ENCODE measurements around the gene PROSER3. TPM values are rescaled to one million over a fixed set of nuclear protein-coding genes. Genes with fewer than 3 reads are reported as not detected.

The PROSER3 gene
- total RNA-seq, 2 experiments from 2014 or later: 47.1 to 52.4 TPM

DNA sequence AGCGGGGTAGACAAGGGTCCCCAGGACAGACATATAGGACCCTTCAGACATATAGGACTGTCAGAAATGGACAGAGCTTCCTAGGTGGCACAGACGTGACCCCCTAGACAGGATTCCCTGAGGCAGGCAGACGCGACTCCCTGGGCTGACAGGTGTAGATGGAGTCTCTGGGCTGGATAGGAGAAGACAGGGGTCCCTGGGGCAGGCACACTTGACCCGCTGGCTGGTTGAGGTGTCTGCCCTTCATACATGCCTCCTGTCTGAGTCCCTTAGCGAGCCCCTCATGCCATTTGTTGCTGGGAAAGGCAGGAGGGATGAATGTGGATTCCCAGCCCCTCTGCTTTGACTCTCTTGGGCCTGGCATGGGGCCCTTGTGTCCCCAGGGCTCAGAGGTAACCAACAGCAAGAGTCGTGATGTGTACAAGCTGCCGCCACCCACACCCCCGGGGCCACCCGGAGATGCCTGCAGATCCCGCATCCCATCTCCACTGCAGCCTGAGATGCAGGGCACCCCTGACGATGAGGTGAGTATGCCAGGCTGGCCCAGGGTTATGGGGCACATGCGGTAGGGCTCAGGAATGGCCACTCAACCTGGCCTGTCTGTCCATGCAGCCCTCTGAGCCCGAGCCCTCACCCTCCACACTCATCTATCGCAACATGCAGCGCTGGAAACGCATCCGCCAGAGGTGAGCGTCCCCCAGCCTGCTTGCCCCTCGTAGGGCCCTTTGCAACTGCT is 4.2 kb upstream of the PROSER3 start:
- Mint-ChIP-seq H3K4me1 (peaks cover 37% of the 10 kb centered on the region), H3K36me3 (ENCODE audit: low read depth) (peaks cover 8% of the 10 kb centered on the region), H3K27ac (no peak overlapping the region), H3K27me3 (no peaks in the 10 kb centered on the region), H3K9me3 (no peaks in the 10 kb centered on the region), H3K4me3 (no peak overlapping the region)
- no peak for DNase-seq
- POLR2A ChIA-PET: interaction anchor here (1.5 kb wide), 1 partner anchor 9 kb away, joined by 5 read pairs; the partner anchor contains the start of genes PSENEN and U2AF1L4
- CTCF ChIA-PET: no interaction called here

DNA sequence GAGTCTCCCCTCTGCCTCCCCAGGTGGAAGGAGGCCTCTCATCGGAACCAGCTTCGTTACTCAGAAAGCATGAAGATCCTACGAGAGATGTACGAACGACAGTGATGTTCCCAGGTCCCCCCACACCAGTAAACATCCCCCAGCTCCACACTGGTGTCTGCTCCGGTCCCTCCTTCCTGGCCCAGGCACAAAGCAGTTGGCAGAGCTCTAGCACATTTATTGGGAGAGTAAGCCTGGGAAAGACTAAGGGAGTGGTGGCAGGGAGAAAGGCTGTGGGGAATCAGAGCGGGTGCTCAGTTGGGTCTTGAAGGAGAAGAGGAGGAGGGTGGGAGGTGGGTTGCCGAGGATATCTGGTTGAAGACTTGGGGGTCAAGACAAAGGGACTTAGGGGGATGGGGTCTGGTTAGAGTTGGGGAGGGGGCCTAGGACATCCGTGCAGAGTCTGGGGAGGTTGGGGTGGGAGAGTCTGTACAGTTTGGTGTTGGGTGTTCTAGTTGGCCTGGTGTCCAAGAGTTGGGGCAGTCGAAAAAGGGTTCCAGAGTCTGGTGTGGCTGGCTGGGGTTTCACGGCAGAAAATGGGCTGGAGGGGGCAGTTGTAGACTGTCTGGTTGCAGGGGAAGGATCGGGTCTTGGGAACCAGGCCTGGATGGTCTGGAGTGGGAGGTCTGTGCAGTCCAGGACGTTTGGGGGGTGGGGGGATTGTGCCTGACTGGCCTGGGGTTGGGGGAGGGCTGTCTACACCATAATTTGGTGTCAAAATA is 3.4 kb upstream of the PROSER3 start:
- Mint-ChIP-seq H3K36me3 (ENCODE audit: low read depth) (peaks cover 12% of the 10 kb centered on the region), H3K4me3 (no peak overlapping the region)
- POLR2A ChIA-PET: no interaction called here

DNA sequence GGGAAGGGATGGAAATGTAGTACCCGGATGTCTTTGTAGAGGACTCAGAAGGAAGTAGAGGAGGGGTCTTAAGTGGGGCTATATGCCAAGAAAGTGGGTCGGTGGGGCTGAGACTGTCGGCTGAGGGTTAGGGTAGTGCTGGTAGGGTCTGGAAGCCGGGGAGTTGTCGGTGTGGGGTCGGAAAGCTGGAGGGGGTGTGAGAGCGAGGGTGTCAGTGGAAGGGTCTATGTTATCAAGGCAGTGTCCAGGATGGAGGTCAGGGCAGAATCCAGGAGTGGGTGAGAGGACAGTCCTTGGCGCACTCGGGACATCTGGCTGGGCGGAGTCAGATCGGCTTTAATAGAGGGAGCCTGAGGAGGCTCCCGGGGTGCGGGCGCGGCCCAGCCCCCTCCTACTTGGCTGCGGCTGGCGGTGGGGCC is 2.8 kb upstream of the PROSER3 start:
- H3K9me3 Mint-ChIP-seq: no peaks in the 10 kb centered on the region
- no peak overlapping the region for H3K4me3 Mint-ChIP-seq
- peaks cover 38% of the 10 kb centered on the region for H3K4me1 Mint-ChIP-seq
- no peaks in the 10 kb centered on the region for H3K27me3 Mint-ChIP-seq
- peak overlapping the region; percentile 44 for H3K27ac Mint-ChIP-seq
- no peak for DNase-seq
- POLR2A ChIA-PET: interaction anchor here (1.7 kb wide), 1 partner anchor 13 kb away, joined by 4 read pairs; the partner anchor contains the start of gene IGFLR1
- peaks cover 17% of the 10 kb centered on the region for H3K36me3 Mint-ChIP-seq (ENCODE audit: low read depth)
- CTCF ChIA-PET: no interaction called here

More for the DNA sequence above, 3.4 kb upstream of the PROSER3 start:
- Mint-ChIP-seq H3K27ac (no peak overlapping the region), H3K9me3 (no peaks in the 10 kb centered on the region), H3K4me1 (peaks cover 39% of the 10 kb centered on the region), H3K27me3 (no peaks in the 10 kb centered on the region)
- CTCF ChIA-PET: no interaction called here
- no peak for DNase-seq

DNA sequence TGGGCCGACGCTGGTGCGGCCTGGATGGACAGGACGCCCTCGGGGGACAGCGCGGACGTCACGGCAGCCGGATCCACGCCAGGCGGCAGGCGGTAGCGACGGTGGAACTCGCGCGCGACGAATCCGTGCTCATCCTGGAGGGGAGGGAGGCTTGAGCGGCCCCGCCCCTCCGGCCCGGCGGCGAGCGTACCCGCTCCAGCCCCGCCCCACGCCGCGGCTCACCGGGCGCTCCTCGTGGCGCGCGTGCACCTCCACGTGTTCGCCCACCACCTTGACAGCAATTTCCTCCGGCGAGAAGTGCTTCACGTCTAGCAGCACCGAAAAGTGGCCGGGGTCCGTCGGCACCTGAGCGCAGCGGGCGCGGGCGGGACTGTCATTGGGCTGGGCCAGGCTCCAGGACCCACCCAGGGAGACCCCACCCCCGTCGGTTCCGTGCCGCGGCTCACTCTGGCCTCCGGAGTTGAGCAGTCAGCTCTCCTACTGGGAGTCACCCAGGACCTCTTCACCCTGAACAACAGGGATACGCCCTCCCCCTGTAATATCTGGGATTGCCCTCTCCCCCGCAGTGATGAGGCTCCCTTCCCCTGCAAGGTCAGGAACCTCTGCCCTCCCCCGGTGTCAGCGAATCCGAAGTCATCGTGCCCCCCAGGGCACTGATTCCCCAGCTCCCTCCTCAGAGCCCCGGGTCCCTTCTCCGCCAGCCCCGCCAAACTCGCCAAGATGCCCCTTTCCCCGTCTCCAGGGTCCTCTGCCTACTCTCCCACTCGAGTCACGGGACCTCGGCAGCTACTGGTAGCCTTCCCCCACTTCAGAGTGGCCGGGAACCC is 2.2 kb upstream of the PROSER3 start:
- no peaks in the 10 kb centered on the region for H3K27me3 Mint-ChIP-seq
- H3K36me3 Mint-ChIP-seq (ENCODE audit: low read depth): peaks cover 23% of the 10 kb centered on the region
- H3K4me1 Mint-ChIP-seq: peaks cover 38% of the 10 kb centered on the region
- ChIA-PET POLR2A (interaction anchor here (1.7 to 2.4 kb wide), 3 partner anchors 8 to 14 kb away, joined by 4 to 11 read pairs (median 11); partner anchors contain the start of genes IGFLR1, LIN37, PSENEN and U2AF1L4), CTCF (no interaction called here)
- DNase-seq: peak; percentile 62
- H3K27ac Mint-ChIP-seq: no peak overlapping the region
- peak overlapping the region; percentile 38 for H3K4me3 Mint-ChIP-seq
- no peaks in the 10 kb centered on the region for H3K9me3 Mint-ChIP-seq

DNA sequence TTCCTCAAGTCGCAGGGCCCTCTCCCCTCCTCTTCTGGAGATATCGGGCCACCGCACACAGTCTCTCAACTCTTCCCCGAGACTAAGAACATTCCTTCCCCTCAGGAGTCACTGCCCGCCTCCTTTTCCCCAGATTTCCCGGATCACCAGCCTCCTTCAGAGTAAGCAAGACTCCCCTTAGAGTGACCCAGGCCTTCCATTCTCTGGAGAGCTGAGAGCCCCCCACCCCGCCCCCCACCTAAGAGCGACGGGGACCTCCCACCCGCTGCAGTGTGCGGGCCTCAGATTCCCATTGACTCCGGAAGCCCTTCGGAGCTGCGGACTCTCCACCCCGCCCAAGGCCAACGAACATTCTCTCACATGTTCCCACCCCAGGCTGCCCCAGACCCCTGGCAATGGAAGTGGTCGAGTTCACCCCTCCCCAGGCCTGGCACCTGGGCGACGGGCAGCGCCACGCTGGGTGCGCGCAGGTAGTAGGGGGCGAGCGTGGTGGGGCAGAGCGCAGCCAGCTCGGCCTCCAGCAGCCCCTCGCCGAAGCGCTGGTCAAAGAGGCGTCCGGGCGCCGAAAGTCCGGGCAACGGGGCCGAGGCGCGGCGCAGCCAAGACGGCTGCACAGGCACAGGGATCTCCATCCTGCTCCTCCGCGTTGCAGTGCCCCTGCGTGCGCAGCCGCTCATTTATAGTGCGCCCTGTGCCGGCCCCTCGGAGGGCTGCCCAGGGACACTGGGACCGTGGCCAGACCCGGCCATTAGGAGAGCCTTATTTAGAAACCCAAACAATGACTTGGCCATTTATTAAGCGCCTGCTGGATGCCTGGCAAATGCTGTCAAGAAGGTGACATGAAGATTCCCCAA is 1.4 kb upstream of the PROSER3 start, which contains the start of gene HSPB6:
Gene HSPB6 (minus strand): TSS at position 653 of the 854 bp plus-strand sequence. CDS start 21 bp downstream, at position 632.
- peak within 1 kb of the TSS; percentile 89 for H3K27ac Mint-ChIP-seq
- H3K9me3 Mint-ChIP-seq: no peaks in the 10 kb centered on the region
- H3K4me1 Mint-ChIP-seq: peaks cover 38% of the 10 kb centered on the region
- POLR2A ChIA-PET: interaction anchor here (1.0 to 2.4 kb wide), 6 partner anchors 9 to 54 kb away, joined by 3 to 11 read pairs (median 4); partner anchors contain the start of genes IGFLR1, LIN37, PSENEN and U2AF1L4
- H3K36me3 Mint-ChIP-seq (ENCODE audit: low read depth): peaks cover 26% of the 10 kb centered on the region
- no peaks in the 10 kb centered on the region for H3K27me3 Mint-ChIP-seq
- peak within 1 kb of the TSS; percentile 85 for H3K4me3 Mint-ChIP-seq
- CTCF ChIA-PET: interaction anchor here (0.9 to 1.6 kb wide), 3 partner anchors 9 to 174 kb away, joined by 3 to 6 read pairs (median 3); partner anchors contain the start of gene LIN37
- no peak for DNase-seq

DNA sequence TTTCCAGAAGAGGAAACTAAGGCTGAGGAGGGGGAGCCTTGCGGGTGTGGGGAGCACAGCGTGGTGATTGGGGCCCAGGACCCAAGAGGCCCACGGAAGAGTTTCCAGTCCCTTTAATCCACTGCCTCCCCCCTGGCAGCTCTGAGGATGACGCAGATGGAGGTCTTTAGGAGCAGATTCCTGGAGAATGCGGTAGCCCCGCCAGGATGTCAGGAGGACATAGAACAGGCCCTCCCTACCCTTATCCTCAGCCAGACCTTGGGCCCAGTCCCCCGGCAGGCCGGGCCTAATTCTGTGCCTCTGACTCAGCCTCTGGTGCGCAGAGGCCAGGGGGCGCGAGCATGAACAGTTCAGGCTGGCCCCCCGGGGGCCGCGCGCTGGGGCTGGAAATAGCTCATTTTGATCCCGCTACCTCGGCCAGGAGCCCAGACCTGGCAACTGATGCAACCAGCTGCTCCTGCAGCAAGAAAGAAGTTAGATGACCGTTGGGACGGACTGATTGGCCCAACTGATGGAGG is 686 bp upstream of the PROSER3 start:
- H3K27me3 Mint-ChIP-seq: no peaks in the 10 kb centered on the region
- H3K27ac Mint-ChIP-seq: peak overlapping the region; percentile 89
- DNase-seq: peak; percentile 41
- peaks cover 31% of the 10 kb centered on the region for H3K36me3 Mint-ChIP-seq (ENCODE audit: low read depth)
- no peaks in the 10 kb centered on the region for H3K9me3 Mint-ChIP-seq
- H3K4me3 Mint-ChIP-seq: peak overlapping the region; percentile 85
- CTCF ChIA-PET: interaction anchor here (0.9 to 1.6 kb wide), 3 partner anchors 9 to 174 kb away, joined by 3 to 6 read pairs (median 3); partner anchors contain the start of gene LIN37
- POLR2A ChIA-PET: interaction anchor here (0.9 to 2.4 kb wide), 6 partner anchors 9 to 55 kb away, joined by 3 to 11 read pairs (median 4); partner anchors contain the start of genes IGFLR1, LIN37, PSENEN and U2AF1L4
- H3K4me1 Mint-ChIP-seq: peaks cover 38% of the 10 kb centered on the region

DNA sequence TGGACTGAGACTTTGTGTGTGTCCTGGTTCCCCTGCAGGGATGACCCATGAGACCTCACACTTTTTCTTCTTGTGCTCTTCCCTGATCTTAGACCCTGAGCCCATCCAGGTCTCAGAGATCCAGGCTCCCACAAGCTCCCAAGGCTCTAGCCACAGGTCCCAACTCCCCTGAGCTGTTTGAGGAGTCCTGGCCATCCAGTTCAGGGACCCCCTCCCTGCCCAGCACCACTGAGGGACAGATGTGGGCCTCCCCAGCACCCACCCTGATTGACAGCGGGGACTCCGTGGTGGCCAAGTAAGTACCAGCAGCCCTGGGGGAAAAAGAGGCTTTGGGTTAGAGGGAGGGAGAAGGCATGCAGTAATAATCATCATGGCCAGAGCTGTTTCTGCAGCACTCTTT is 1.7 kb downstream of the PROSER3 start:
- H3K27ac Mint-ChIP-seq: peak overlapping the region; percentile 21
- POLR2A ChIA-PET: interaction anchor here (0.6 kb wide), 1 partner anchor 15 kb away, joined by 3 read pairs; no protein-coding TSS in a partner anchor
- H3K4me3 Mint-ChIP-seq: peak overlapping the region; percentile 66
- no peaks in the 10 kb centered on the region for H3K27me3 Mint-ChIP-seq
- CTCF ChIA-PET: no interaction called here
- no peaks in the 10 kb centered on the region for H3K9me3 Mint-ChIP-seq
- H3K36me3 Mint-ChIP-seq (ENCODE audit: low read depth): peaks cover 35% of the 10 kb centered on the region
- no peak for DNase-seq
- peaks cover 37% of the 10 kb centered on the region for H3K4me1 Mint-ChIP-seq

DNA sequence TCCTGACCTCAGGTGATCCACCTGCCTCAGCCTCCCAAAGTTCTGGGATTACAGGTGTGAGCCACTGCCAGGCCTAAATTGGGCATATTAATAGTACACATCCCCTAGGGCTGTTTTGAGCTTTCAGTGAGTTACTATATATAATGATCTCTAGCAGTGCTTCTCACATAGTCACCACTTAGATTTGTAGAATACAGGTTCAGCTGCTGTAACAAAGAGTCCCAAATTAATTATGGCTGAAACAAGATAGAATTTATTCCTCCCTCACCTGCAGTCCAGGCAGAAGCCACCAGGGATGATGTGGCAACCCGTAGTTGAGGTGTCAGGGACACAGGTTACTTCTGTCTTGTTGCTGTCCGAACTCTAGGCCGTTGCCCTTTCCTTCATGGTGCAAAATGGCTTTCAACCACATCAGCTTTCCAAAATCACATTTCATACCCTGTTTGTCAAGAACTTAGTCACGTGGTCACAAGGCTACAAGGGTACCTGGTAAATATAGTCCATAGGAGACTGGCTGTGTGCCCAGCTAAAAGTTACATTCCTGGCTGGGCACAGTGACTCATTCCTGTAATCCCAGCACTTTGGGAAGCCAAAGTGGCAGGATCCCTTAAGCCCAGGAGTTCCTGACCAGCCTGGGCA is 2.9 kb downstream of the PROSER3 start:
- POLR2A ChIA-PET: interaction anchor here (0.9 to 2.6 kb wide), 3 partner anchors 13 to 21 kb away, joined by 3 to 9 read pairs (median 3); partner anchors contain the start of genes LIN37, PSENEN and U2AF1L4
- H3K9me3 Mint-ChIP-seq: no peaks in the 10 kb centered on the region
- H3K4me1 Mint-ChIP-seq: peaks cover 31% of the 10 kb centered on the region
- no peak for DNase-seq
- H3K27me3 Mint-ChIP-seq: no peaks in the 10 kb centered on the region
- H3K4me3 Mint-ChIP-seq: no peak overlapping the region
- no peak overlapping the region for H3K27ac Mint-ChIP-seq
- CTCF ChIA-PET: interaction anchor here (0.6 kb wide), 1 partner anchor 56 kb away, joined by 3 read pairs; no protein-coding TSS in a partner anchor
- peaks cover 38% of the 10 kb centered on the region for H3K36me3 Mint-ChIP-seq (ENCODE audit: low read depth)

DNA sequence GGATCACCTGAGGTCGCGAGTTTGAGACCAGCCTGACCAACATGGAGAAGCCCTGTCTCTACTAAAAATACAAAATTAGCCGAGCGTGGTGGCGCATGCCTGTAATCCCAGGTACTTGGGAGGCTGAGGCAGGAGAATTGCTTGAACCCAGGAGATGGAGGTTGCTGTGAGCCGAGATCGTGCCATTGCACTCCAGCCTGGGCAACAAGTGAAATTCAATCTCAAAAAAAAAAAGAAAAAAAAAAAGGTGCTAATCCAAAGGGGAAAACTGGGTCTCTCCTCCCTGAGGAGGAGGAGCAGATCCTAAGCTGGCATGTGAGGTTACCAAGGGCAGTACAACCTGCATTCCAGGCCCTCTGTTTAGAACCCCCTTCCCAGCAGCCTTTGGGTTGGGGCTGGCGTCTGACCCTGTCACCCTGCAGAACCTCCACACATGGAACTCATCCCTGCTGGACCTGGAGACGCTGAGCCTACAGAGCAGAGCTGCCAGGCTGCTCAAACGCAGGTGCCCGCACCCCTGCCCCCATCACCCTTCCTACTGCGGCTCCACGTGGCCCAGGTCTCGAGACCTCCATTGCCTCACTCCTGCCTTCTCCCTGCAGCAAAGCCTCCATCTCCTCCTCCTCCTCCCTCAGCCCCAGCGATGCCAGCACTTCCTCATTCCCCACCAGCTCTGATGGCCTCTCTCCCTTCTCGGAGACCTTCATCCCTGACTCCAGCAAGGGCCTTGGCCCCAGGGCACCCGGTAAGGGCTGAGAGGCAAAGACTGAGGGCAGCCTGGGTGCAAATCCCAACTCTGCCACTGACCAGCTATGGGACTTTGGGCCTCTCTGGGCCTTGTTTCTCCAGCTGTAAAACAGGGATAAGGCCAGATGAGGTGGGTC is 6.7 kb downstream of the PROSER3 start:
- POLR2A ChIA-PET: interaction anchor here (1.9 kb wide), 1 partner anchor 16 kb away, joined by 5 read pairs; the partner anchor contains the start of gene LIN37
- Mint-ChIP-seq H3K9me3 (no peaks in the 10 kb centered on the region), H3K4me1 (peaks cover 5% of the 10 kb centered on the region), H3K4me3 (no peak overlapping the region), H3K36me3 (ENCODE audit: low read depth) (peaks cover 40% of the 10 kb centered on the region), H3K27ac (no peak overlapping the region), H3K27me3 (no peaks in the 10 kb centered on the region)
- CTCF ChIA-PET: no interaction called here
- no peak for DNase-seq

DNA sequence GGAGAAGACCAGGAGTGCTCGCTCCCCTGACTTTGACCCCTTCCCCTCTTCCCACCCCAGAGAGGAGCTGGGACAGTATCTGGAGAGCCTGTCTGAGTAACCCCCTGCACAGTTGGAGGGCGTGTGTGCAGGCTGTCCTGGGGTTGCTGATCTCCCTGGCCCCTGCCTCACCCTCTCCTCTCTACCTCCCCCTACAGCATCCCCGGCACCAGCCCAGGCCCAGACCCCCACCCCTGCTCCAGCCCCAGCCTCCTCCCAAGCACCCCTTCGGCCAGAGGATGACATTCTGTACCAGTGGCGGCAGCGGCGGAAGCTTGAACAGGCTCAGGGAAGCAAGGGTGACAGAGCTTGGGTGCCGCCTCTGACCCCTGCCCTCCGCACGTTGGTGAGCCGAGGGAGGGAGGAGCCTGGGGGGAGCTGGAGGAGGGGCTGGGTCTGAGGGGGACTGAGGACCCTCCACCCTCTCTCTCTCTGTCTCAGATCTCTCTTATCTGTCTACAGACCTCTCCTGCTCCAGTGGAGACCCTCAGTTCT is 8.7 kb downstream of the PROSER3 start:
- Mint-ChIP-seq H3K36me3 (ENCODE audit: low read depth) (peaks cover 30% of the 10 kb centered on the region), H3K27me3 (no peaks in the 10 kb centered on the region), H3K27ac (no peak overlapping the region), H3K4me1 (no peaks in the 10 kb centered on the region), H3K9me3 (no peaks in the 10 kb centered on the region), H3K4me3 (no peak overlapping the region)
- POLR2A ChIA-PET: no interaction called here
- CTCF ChIA-PET: no interaction called here
- no peak for DNase-seq
